ENCODE results near the gene SLIT3.

Gene SLIT3

GRCh38 chr5:168969326-168969886 is 331.5 kb downstream of the SLIT3 start:
- DNase-seq (ENCODE audit: low read depth, low spot score) = no peak
- H3K4me3 ChIP-seq (ENCODE audit: low read length) = no peak overlapping the region

- no peak for DNase-seq (ENCODE audit: low read depth, low spot score)
- no peak overlapping the region for H3K4me3 ChIP-seq (ENCODE audit: low read length)
Measured at GRCh38 chr5:168967882-168968620, 332.9 kb downstream of the SLIT3 start.

GRCh38 chr5:168965638-168966037 is 335.3 kb downstream of the SLIT3 start:
- H3K4me3 ChIP-seq (ENCODE audit: low read length) = no peak overlapping the region
- DNase-seq (ENCODE audit: low read depth, low spot score) = no peak

GRCh38 chr5:168964182-168964581 is 336.8 kb downstream of the SLIT3 start:
- no peak for DNase-seq (ENCODE audit: low read depth, low spot score)
- H3K4me3 ChIP-seq (ENCODE audit: low read length) = no peak overlapping the region

GRCh38 chr5:168962306-168962705 is 338.6 kb downstream of the SLIT3 start:
- no peak overlapping the region for H3K4me3 ChIP-seq (ENCODE audit: low read length)
- no peak for DNase-seq (ENCODE audit: low read depth, low spot score)

GRCh38 chr5:168961681-168962080 is 339.3 kb downstream of the SLIT3 start:
- H3K4me3 ChIP-seq (ENCODE audit: low read length) = no peak overlapping the region
- no peak for DNase-seq (ENCODE audit: low read depth, low spot score)

- DNase-seq (ENCODE audit: low read depth, low spot score) = no peak
- no peak overlapping the region for H3K4me3 ChIP-seq (ENCODE audit: low read length)
Measured at GRCh38 chr5:168960497-168960896, 340.4 kb downstream of the SLIT3 start.

- no peak for DNase-seq (ENCODE audit: low read depth, low spot score)
- no peak overlapping the region for H3K4me3 ChIP-seq (ENCODE audit: low read length)
Measured at GRCh38 chr5:168953351-168953750, 347.6 kb downstream of the SLIT3 start.

GRCh38 chr5:168952196-168952595 is 348.7 kb downstream of the SLIT3 start:
- no peak for DNase-seq (ENCODE audit: low read depth, low spot score)
- H3K4me3 ChIP-seq (ENCODE audit: low read length) = no peak overlapping the region

- DNase-seq (ENCODE audit: low read depth, low spot score) = no peak
- no peak overlapping the region for H3K4me3 ChIP-seq (ENCODE audit: low read length)
Measured at GRCh38 chr5:168951769-168952168, 349.2 kb downstream of the SLIT3 start.

- no peak overlapping the region for H3K4me3 ChIP-seq (ENCODE audit: low read length)
- DNase-seq (ENCODE audit: low read depth, low spot score) = no peak
Measured at GRCh38 chr5:168951356-168951755, 349.6 kb downstream of the SLIT3 start.

- peak; percentile 23 for DNase-seq (ENCODE audit: low read depth, low spot score)
Measured at GRCh38 chr5:168950241-168950951, 350.5 kb downstream of the SLIT3 start.

GRCh38 chr5:168948746-168949145 is 352.2 kb downstream of the SLIT3 start:
- no peak for DNase-seq (ENCODE audit: low read depth, low spot score)

More at GRCh38 chr5:168950241-168950951, 350.5 kb downstream of the SLIT3 start:
- no peak overlapping the region for H3K4me3 ChIP-seq (ENCODE audit: low read length)

GRCh38 chr5:168947212-168947868 is 353.6 kb downstream of the SLIT3 start:
- H3K4me3 ChIP-seq (ENCODE audit: low read length) = no peak overlapping the region
- DNase-seq (ENCODE audit: low read depth, low spot score) = no peak

More at GRCh38 chr5:168948746-168949145, 352.2 kb downstream of the SLIT3 start:
- H3K4me3 ChIP-seq (ENCODE audit: low read length) = no peak overlapping the region

- no peak overlapping the region for H3K4me3 ChIP-seq (ENCODE audit: low read length)
- no peak for DNase-seq (ENCODE audit: low read depth, low spot score)
Measured at GRCh38 chr5:168946363-168946762, 354.6 kb downstream of the SLIT3 start.

- no peak overlapping the region for H3K4me3 ChIP-seq (ENCODE audit: low read length)
- DNase-seq (ENCODE audit: low read depth, low spot score) = no peak
Measured at GRCh38 chr5:168944004-168944403, 356.9 kb downstream of the SLIT3 start.

- H3K4me3 ChIP-seq (ENCODE audit: low read length) = no peak overlapping the region
- DNase-seq (ENCODE audit: low read depth, low spot score) = no peak
Measured at GRCh38 chr5:168943091-168943884, 357.7 kb downstream of the SLIT3 start.

- no peak overlapping the region for H3K4me3 ChIP-seq (ENCODE audit: low read length)
- no peak for DNase-seq (ENCODE audit: low read depth, low spot score)
Measured at GRCh38 chr5:168941901-168942300, 359.0 kb downstream of the SLIT3 start.

GRCh38 chr5:168940712-168941111 is 360.2 kb downstream of the SLIT3 start:
- H3K4me3 ChIP-seq (ENCODE audit: low read length) = no peak overlapping the region
- no peak for DNase-seq (ENCODE audit: low read depth, low spot score)

Data from Jurkat, Clone E6-1 (cell line).